HepG2 (cell line): ENCODE measurements around the gene KIN. TPM values are rescaled to one million over a fixed set of nuclear protein-coding genes. Genes with fewer than 3 reads are reported as not detected.

Experiments used
- ATF1 ChIP-seq: IDR thresholded peaks from 2 replicates; pipeline ENCODE4 v1.6.1; 2016; ENCODE audit warnings: mild to moderate bottlenecking, control low read depth
- GPN1 ChIP-seq: sonication (generic); formaldehyde crosslinking; IDR thresholded peaks from 2 replicates; pipeline ENCODE4 v1.5.1; 2020; ENCODE audit warnings: missing genetic modification reagents, borderline replicate concordance
- HOXA5 ChIP-seq: sonication (generic); formaldehyde crosslinking; IDR thresholded peaks from 2 replicates; pipeline ENCODE4 v1.4.0; 2020; ENCODE audit warnings: missing genetic modification reagents
- MAZ ChIP-seq, 2 experiments: sonication (generic) in 1 of 2; formaldehyde crosslinking in 1 of 2; IDR thresholded peaks; 2 replicates each; pipeline versions ENCODE4 v1.5.0 to v1.6.1; 2012 to 2020; ENCODE audit warnings: low read depth in 2 of 2, mild to moderate bottlenecking in 2 of 2, borderline replicate concordance in 1 of 2, improper control_type of control experiment in 1 of 2, low read length in 1 of 2, missing genetic modification reagents in 1 of 2, moderate library complexity in 1 of 2
- NFRKB ChIP-seq: fragments of 450-650 bp; IDR thresholded peaks from 2 replicates; pipeline ENCODE4 v1.6.1; 2017
- PLRG1 ChIP-seq: fragments of 450-650 bp; conservative IDR thresholded peaks from 2 replicates; pipeline ENCODE4 v1.6.1; 2016
- RAD21 ChIP-seq: fragments of 450-650 bp; formaldehyde crosslinking; IDR thresholded peaks from 2 replicates; pipeline ENCODE4 v1.5.0; 2020; ENCODE audit warnings: mild to moderate bottlenecking
- RFX1 ChIP-seq: fragments of 450-650 bp; IDR thresholded peaks from 2 replicates; pipeline ENCODE4 v1.6.1; 2017
- RFXAP ChIP-seq: sonication (generic); formaldehyde crosslinking; IDR thresholded peaks from 2 replicates; pipeline ENCODE4 v1.4.0; 2020; ENCODE audit warnings: missing genetic modification reagents, borderline replicate concordance
- SP2 ChIP-seq: sonication (generic); formaldehyde crosslinking; IDR thresholded peaks from 2 replicates; pipeline ENCODE4 v1.5.1; 2020; ENCODE audit warnings: mild to moderate bottlenecking, missing genetic modification reagents
- SYNCRIP ChIP-seq: fragments of 200-400 bp; formaldehyde crosslinking; IDR thresholded peaks from 2 replicates; pipeline ENCODE4 v1.6.1; 2018; ENCODE audit warnings: mild to moderate bottlenecking, low read depth, low read length; ENCODE audit not compliant: insufficient read depth
- ZKSCAN5 ChIP-seq: sonication (generic); formaldehyde crosslinking; IDR thresholded peaks from 2 replicates; pipeline ENCODE4 v1.5.1; 2020; ENCODE audit warnings: mild to moderate bottlenecking, missing genetic modification reagents
- ZKSCAN8 ChIP-seq: IDR thresholded peaks from 2 replicates; pipeline ENCODE4 v1.6.1; 2016; ENCODE audit warnings: borderline replicate concordance, missing genetic modification reagents, missing compliant biosample characterization
- ZMYM2 ChIP-seq: sonication (generic); formaldehyde crosslinking; IDR thresholded peaks from 2 replicates; pipeline ENCODE4 v1.8.0; 2022; ENCODE audit warnings: mild to moderate bottlenecking, missing genetic modification reagents
- ZNF230 ChIP-seq: sonication (generic); formaldehyde crosslinking; IDR thresholded peaks from 2 replicates; pipeline ENCODE4 v1.4.0; 2020; ENCODE audit warnings: mild to moderate bottlenecking, missing genetic modification reagents
- ZNF317 ChIP-seq: sonication (generic); formaldehyde crosslinking; IDR thresholded peaks from 2 replicates; pipeline ENCODE4 v1.5.0; 2020; ENCODE audit warnings: mild to moderate bottlenecking, missing genetic modification reagents
- ZNF562 ChIP-seq: sonication (generic); formaldehyde crosslinking; IDR thresholded peaks from 2 replicates; pipeline ENCODE4 v1.8.0; 2022; ENCODE audit warnings: missing genetic modification reagents, borderline replicate concordance
- ZNF747 ChIP-seq: sonication (generic); formaldehyde crosslinking; IDR thresholded peaks from 2 replicates; pipeline ENCODE4 v1.8.1; 2023; ENCODE audit warnings: missing genetic modification reagents, mild to moderate bottlenecking, borderline replicate concordance
- polyA plus RNA-seq, 8 experiments: library from polyadenylated mRNA; depleted of rRNA in 3 of 8; stranded (reverse) in 7 of 8; unstranded in 1 of 8; fragments of >200 nt; fragmentation: Illumina TruSeq in 4 of 8; extraction: Trizol in 4 of 8; gene quantifications; 2 replicates each; pipeline versions ENCODE4 v1.2.1 to v1.2.3, GENCODE V29; 2011 to 2016; ENCODE audit warnings: low read depth in 4 of 8, missing spikeins in 1 of 8, mixed read lengths in 1 of 8; ENCODE audit not compliant: insufficient read depth in 1 of 8
- total RNA-seq, 5 experiments: library from RNA; depleted of rRNA; stranded (reverse); fragments of >200 nt; fragmentation: Illumina TruSeq; extraction: Trizol; gene quantifications; 2 replicates each; pipeline ENCODE4 v1.2.3, GENCODE V29; 2016; ENCODE audit warnings: low read depth in 1 of 5
- TF ChIP-seq, protein P1 (sequence below): sonication (generic); formaldehyde crosslinking; IDR thresholded peaks from 2 replicates; pipeline ENCODE4 v1.8.1; 2022; ENCODE audit warnings: low read depth, mild to moderate bottlenecking, missing genetic modification reagents
- TF ChIP-seq, protein P2 (sequence below): IDR thresholded peaks from 2 replicates; pipeline ENCODE4 v1.6.1; 2012; ENCODE audit warnings: inconsistent platforms
- TF ChIP-seq, protein P3 (sequence below): sonication (generic); formaldehyde crosslinking; IDR thresholded peaks from 2 replicates; pipeline ENCODE4 v1.4.0; 2020; ENCODE audit warnings: missing genetic modification reagents, mild to moderate bottlenecking, borderline replicate concordance
- TF ChIP-seq, protein P4 (sequence below): sonication (generic); formaldehyde crosslinking; IDR thresholded peaks from 2 replicates; pipeline ENCODE4 v1.4.0; 2020; ENCODE audit warnings: missing genetic modification reagents
- TF ChIP-seq, protein P5 (sequence below): sonication (generic); formaldehyde crosslinking; IDR thresholded peaks from 2 replicates; pipeline ENCODE4 v1.5.1; 2020; ENCODE audit warnings: mild to moderate bottlenecking, moderate library complexity, missing genetic modification reagents

KIN gene
- total and polyA plus RNA-seq, 2 of the 13 experiments (the other 11 are each of a cell fraction or from before 2014, with no cell fraction given) = 4.9 to 23.2 TPM

DNA sequence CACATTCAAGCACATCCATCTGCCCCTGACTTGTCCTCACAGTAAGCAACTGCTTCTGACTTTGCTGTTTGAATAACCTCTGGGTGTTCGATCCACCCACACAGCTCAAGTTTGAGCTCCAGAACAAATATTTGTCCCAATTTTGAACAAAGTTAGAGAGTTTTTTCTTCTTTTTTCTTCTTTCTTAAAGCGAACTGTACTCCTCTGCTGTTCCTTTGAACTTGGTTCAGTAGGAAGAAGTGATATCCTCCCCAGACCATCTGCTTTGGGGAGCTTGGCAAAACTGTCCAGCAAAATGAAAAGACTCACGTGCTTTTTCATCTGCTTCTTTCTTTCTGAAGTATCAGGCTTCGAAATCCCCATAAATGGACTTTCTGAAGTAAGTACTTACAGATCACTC, 84.7 kb downstream of the KIN start, which contains the start of gene ITIH2 (continued):
- TF ChIP-seq, protein P1, sequence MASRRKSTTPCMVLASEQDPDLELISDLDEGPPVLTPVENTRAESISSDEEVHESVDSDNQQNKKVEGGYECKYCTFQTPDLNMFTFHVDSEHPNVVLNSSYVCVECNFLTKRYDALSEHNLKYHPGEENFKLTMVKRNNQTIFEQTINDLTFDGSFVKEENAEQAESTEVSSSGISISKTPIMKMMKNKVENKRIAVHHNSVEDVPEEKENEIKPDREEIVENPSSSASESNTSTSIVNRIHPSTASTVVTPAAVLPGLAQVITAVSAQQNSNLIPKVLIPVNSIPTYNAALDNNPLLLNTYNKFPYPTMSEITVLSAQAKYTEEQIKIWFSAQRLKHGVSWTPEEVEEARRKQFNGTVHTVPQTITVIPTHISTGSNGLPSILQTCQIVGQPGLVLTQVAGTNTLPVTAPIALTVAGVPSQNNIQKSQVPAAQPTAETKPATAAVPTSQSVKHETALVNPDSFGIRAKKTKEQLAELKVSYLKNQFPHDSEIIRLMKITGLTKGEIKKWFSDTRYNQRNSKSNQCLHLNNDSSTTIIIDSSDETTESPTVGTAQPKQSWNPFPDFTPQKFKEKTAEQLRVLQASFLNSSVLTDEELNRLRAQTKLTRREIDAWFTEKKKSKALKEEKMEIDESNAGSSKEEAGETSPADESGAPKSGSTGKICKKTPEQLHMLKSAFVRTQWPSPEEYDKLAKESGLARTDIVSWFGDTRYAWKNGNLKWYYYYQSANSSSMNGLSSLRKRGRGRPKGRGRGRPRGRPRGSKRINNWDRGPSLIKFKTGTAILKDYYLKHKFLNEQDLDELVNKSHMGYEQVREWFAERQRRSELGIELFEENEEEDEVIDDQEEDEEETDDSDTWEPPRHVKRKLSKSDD = no peak
- TF ChIP-seq ZNF747 (CRISPR knock-in tag) = no peak; the same call in 1 of the 2 replicates
- no peak for TF ChIP-seq ZMYM2
- no peak for TF ChIP-seq ZNF230 (CRISPR knock-in tag)
- TF ChIP-seq, protein P2, sequence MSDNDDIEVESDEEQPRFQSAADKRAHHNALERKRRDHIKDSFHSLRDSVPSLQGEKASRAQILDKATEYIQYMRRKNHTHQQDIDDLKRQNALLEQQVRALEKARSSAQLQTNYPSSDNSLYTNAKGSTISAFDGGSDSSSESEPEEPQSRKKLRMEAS = peak; percentile 58
- no peak for TF ChIP-seq RAD21 (CRISPR knock-in tag)
- no peak for TF ChIP-seq HOXA5
- TF ChIP-seq RFXAP = no peak
- TF ChIP-seq SP2 (CRISPR knock-in tag) = no peak
- TF ChIP-seq PLRG1 = no peak
- TF ChIP-seq RFX1 = no peak
- TF ChIP-seq, protein P3, sequence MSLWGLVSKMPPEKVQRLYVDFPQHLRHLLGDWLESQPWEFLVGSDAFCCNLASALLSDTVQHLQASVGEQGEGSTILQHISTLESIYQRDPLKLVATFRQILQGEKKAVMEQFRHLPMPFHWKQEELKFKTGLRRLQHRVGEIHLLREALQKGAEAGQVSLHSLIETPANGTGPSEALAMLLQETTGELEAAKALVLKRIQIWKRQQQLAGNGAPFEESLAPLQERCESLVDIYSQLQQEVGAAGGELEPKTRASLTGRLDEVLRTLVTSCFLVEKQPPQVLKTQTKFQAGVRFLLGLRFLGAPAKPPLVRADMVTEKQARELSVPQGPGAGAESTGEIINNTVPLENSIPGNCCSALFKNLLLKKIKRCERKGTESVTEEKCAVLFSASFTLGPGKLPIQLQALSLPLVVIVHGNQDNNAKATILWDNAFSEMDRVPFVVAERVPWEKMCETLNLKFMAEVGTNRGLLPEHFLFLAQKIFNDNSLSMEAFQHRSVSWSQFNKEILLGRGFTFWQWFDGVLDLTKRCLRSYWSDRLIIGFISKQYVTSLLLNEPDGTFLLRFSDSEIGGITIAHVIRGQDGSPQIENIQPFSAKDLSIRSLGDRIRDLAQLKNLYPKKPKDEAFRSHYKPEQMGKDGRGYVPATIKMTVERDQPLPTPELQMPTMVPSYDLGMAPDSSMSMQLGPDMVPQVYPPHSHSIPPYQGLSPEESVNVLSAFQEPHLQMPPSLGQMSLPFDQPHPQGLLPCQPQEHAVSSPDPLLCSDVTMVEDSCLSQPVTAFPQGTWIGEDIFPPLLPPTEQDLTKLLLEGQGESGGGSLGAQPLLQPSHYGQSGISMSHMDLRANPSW (CRISPR knock-in tag) = no peak
- TF ChIP-seq, protein P4, sequence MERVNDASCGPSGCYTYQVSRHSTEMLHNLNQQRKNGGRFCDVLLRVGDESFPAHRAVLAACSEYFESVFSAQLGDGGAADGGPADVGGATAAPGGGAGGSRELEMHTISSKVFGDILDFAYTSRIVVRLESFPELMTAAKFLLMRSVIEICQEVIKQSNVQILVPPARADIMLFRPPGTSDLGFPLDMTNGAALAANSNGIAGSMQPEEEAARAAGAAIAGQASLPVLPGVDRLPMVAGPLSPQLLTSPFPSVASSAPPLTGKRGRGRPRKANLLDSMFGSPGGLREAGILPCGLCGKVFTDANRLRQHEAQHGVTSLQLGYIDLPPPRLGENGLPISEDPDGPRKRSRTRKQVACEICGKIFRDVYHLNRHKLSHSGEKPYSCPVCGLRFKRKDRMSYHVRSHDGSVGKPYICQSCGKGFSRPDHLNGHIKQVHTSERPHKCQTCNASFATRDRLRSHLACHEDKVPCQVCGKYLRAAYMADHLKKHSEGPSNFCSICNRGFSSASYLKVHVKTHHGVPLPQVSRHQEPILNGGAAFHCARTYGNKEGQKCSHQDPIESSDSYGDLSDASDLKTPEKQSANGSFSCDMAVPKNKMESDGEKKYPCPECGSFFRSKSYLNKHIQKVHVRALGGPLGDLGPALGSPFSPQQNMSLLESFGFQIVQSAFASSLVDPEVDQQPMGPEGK (CRISPR knock-in tag) = 0 out of 2 replicates have a peak, but pooled peaks have one; percentile 9
- no peak for TF ChIP-seq ZNF317
- TF ChIP-seq, protein P5, sequence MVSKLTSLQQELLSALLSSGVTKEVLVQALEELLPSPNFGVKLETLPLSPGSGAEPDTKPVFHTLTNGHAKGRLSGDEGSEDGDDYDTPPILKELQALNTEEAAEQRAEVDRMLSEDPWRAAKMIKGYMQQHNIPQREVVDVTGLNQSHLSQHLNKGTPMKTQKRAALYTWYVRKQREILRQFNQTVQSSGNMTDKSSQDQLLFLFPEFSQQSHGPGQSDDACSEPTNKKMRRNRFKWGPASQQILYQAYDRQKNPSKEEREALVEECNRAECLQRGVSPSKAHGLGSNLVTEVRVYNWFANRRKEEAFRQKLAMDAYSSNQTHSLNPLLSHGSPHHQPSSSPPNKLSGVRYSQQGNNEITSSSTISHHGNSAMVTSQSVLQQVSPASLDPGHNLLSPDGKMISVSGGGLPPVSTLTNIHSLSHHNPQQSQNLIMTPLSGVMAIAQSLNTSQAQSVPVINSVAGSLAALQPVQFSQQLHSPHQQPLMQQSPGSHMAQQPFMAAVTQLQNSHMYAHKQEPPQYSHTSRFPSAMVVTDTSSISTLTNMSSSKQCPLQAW (CRISPR knock-in tag) = no peak
- peak; percentile 36; the same call in 1 of the 2 replicates for TF ChIP-seq ATF1 (CRISPR knock-in tag)
- no peak for TF ChIP-seq GPN1
- TF ChIP-seq SYNCRIP = no peak
- TF ChIP-seq ZNF562 = no peak
- no peak for TF ChIP-seq ZKSCAN5
- no peak for TF ChIP-seq MAZ (IDR thresholded peaks at IDR 0.05; ENCODE audit: borderline replicate concordance, low read depth, low read length)
- TF ChIP-seq MAZ (CRISPR knock-in tag; IDR thresholded peaks at IDR 0.05; ENCODE audit: low read depth) = 0 out of 2 replicates have a peak, but pooled peaks have one; percentile 38
- TF ChIP-seq NFRKB = no peak
- no peak for TF ChIP-seq ZKSCAN8 (CRISPR knock-in tag)
